ENCODE data around the gene TMEM18.

TMEM18 gene

DNA sequence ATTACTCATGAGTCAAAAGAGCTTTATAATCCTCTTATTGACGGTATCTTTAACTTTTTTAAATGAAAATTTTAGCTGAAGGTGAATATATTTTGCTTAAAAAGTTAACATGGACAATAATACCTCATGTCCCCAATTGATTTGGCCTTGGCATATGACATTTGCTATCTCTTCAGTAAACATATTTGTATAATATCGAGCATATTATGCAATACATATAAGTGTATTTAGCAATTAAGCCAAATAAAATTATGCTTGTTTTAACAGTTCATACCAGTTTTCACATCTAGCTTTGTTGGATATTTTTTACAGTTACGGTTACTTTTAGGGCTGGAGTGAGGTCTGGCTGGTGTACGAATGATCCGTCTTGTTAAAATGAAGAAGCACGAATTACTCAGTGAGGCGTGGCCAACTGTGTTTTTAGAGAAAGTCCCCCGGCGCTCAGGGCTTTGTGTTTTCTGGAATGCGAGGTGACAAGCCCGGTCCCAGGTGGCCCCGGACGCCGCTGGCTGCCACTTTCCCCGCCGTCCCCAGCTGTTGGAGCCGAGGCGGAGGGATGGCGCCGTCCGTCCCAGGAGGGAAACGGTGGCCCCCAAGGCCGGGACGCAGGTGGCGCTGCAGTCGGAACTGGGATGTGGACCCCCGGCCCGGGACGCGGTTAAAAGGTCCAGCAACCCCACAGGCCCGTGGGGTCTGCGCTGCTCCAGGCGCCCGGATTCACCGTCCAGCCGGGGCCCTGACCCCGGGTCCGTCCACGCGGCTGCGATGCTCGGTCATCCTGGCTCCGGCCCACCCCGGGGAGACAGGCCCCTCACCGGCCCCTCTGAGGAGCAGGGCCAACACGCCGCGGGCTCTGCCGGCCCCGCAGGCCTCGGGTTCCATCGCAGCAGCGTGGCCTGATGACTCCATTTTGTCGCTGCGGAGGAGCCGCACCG lies 41.3 kb downstream of the TMEM18 start:
- no peak for DNase-seq (ENCODE audit: low read depth)
- peak overlapping the region; percentile 44 for H3K4me3 ChIP-seq (ENCODE audit: low read depth, low read length)
- TF ChIP-seq, protein P1, sequence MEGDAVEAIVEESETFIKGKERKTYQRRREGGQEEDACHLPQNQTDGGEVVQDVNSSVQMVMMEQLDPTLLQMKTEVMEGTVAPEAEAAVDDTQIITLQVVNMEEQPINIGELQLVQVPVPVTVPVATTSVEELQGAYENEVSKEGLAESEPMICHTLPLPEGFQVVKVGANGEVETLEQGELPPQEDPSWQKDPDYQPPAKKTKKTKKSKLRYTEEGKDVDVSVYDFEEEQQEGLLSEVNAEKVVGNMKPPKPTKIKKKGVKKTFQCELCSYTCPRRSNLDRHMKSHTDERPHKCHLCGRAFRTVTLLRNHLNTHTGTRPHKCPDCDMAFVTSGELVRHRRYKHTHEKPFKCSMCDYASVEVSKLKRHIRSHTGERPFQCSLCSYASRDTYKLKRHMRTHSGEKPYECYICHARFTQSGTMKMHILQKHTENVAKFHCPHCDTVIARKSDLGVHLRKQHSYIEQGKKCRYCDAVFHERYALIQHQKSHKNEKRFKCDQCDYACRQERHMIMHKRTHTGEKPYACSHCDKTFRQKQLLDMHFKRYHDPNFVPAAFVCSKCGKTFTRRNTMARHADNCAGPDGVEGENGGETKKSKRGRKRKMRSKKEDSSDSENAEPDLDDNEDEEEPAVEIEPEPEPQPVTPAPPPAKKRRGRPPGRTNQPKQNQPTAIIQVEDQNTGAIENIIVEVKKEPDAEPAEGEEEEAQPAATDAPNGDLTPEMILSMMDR (conservative IDR thresholded peaks at IDR 0.05; ENCODE audit: low read depth, low read length): no peak

DNA sequence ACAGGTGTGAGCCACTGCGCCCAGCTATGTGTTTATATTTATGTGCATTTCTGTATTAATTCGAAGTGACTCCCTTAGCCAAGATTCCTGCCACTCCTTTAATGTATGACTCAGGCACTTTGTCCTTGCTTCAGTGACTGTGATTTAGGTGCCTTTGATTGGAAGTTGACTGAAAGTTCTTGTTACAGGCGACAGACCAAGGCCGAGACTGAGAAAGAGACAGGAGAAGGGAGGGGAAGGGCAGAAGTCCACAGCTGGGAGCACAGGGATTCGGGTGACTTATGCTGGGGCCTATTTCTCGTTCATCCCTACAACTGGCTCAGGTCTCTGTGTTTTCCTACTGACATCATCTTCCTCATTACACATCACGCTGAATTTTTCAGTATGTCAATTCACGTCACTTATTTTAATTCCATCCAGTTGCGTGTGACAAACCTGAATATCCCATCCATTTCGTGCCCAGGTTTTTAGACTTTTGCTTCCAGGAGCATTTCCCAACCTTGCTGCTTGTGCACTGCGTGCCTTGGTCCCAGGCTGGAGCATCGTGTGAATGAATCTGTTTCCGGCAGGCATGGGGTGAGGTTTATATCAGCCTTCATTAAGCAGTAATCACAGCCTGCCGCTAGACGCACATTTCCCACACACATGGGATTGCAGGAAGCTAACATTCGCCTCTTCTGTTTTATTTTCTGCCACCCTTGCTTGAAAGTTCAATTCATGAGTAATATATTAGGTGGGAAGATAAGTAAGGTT lies 42.4 kb downstream of the TMEM18 start:
- DNase-seq (ENCODE audit: low read depth): no peak

DNA sequence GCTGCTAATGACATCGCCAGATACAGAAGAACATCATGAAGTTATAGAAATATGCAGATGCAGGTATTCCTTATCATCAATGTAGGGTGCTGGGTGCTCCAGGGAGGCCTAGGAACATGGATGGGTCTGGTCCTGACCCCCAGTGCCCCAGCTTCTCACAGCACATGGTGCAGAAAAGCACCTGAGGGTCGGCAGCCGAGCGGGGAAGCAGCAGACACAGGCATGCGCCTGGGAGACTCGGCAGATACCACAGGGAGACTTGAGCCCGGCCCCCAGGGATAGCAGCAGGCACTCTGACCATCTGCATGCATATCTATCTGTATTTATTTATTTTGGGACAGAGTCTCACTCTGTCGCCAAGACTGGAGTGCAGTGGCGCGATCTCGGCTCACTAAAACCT lies 43.2 kb downstream of the TMEM18 start:
- TF ChIP-seq, protein P1 (conservative IDR thresholded peaks at IDR 0.05; ENCODE audit: low read depth, low read length): no peak
- no peak overlapping the region for H3K4me3 ChIP-seq (ENCODE audit: low read depth, low read length)
- DNase-seq (ENCODE audit: low read depth): no peak

More for the DNA sequence above, 42.4 kb downstream of the TMEM18 start:
- TF ChIP-seq, protein P1 (conservative IDR thresholded peaks at IDR 0.05; ENCODE audit: low read depth, low read length): no peak
- H3K4me3 ChIP-seq (ENCODE audit: low read depth, low read length): no peak overlapping the region

DNA sequence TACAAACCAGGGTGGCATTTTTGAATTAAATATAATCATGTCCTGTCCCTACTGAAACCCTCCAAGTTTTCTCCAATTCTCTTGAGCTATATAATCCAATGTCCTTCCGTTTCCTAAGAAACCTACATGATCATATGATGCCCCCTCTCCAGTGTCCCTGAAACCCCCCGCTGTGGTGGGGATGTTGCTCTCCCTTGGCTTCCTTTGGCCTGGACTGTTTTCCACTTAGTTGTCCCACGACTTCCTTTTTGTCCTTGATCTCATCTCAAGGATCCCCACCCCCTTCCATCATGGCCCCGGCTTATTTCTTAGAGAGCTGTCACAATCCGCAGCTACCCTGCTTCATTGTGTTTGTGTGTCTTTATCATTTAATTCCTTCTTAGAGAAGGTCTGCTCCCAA lies 43.8 kb downstream of the TMEM18 start:
- TF ChIP-seq, protein P1 (conservative IDR thresholded peaks at IDR 0.05; ENCODE audit: low read depth, low read length): no peak
- DNase-seq (ENCODE audit: low read depth): no peak
- H3K4me3 ChIP-seq (ENCODE audit: low read depth, low read length): no peak overlapping the region

DNA sequence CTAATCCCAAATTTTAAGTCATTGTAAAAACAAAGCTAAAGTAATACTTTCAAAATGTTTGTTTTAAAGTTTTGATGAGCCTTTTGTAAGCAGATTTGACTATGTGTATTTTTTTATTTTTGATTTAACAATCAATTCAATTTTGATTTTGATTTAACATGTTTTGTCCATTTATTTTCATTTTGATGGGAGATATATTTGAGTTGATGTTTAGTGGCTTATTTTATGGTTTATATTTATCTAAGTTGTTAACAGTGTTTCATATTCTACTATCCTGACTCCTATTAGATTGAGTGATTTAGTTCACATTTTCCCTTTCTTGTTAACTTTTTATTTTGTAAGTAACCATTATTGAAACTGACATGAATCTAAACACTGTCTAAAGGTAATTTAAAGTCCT lies 44.7 kb downstream of the TMEM18 start:
- no peak overlapping the region for H3K4me3 ChIP-seq (ENCODE audit: low read depth, low read length)
- DNase-seq (ENCODE audit: low read depth): no peak
- TF ChIP-seq, protein P1 (conservative IDR thresholded peaks at IDR 0.05; ENCODE audit: low read depth, low read length): no peak

DNA sequence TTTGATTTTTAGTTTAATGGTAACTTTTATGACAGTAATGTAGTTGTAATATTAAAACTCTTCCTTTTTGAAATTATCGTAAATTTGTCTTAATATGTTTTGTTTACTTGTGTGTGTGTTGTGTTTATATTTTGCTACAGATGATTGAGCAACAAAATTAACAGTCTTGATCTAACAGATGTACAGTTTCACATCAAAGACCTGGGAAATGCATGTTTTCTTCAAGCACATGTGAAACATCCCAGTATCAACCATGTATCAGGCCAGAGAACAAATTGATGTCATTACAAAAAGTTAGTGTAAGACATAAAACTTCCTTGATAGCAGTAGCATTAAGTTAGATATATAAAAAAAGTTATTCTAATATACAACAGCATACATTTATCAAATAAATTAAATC lies 45.5 kb downstream of the TMEM18 start:
- DNase-seq (ENCODE audit: low read depth): no peak
- TF ChIP-seq, protein P1 (conservative IDR thresholded peaks at IDR 0.05; ENCODE audit: low read depth, low read length): no peak
- H3K4me3 ChIP-seq (ENCODE audit: low read depth, low read length): no peak overlapping the region

Data from choroid plexus epithelial cell (primary cell).